HL-60 (cell line): Measurements from ENCODE around the gene GNS.

Source experiments
- CTCF ChIP-seq: IDR thresholded peaks from one replicate; pipeline ENCODE4 v1.5.1; 2011; ENCODE audit warnings: low read length, control low read depth, inconsistent platforms; ENCODE audit not compliant: insufficient read depth
- SPI1 ChIP-seq: IDR thresholded peaks from 2 replicates; pipeline ENCODE4 v1.6.1; 2012; ENCODE audit warnings: low read depth, mild to moderate bottlenecking, borderline replicate concordance

- TF ChIP-seq CTCF = no peak
- peak; percentile 4; the same call in 1 of the 2 replicates for TF ChIP-seq SPI1
These were observed 1.8 kb upstream of the GNS start for GRCh38 chr12:64760808-64761573.
